MM.1S (cell line): ENCODE results near the gene CLEC6A.

Experiments used
- EZH2 ChIP-seq: fragments of 300-600 bp; sonication (generic); optimal IDR thresholded peaks from 2 replicates; pipeline ENCODE3; 2017; ENCODE audit warnings: low read depth, mild to moderate bottlenecking, antibody characterized with exemption, low read length, mixed read lengths
- TF ChIP-seq, protein P1 (sequence below): fragments of 300-600 bp; sonication (generic); IDR thresholded peaks from 2 replicates; pipeline ENCODE4 v1.5.1; 2016; ENCODE audit warnings: antibody characterized with exemption, low read length, mixed read lengths

- TF ChIP-seq, protein P1, sequence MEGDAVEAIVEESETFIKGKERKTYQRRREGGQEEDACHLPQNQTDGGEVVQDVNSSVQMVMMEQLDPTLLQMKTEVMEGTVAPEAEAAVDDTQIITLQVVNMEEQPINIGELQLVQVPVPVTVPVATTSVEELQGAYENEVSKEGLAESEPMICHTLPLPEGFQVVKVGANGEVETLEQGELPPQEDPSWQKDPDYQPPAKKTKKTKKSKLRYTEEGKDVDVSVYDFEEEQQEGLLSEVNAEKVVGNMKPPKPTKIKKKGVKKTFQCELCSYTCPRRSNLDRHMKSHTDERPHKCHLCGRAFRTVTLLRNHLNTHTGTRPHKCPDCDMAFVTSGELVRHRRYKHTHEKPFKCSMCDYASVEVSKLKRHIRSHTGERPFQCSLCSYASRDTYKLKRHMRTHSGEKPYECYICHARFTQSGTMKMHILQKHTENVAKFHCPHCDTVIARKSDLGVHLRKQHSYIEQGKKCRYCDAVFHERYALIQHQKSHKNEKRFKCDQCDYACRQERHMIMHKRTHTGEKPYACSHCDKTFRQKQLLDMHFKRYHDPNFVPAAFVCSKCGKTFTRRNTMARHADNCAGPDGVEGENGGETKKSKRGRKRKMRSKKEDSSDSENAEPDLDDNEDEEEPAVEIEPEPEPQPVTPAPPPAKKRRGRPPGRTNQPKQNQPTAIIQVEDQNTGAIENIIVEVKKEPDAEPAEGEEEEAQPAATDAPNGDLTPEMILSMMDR = no peak
- TF ChIP-seq EZH2 = no peak
Observed at GRCh38 chr12:8491646-8492530, 36.1 kb downstream of the CLEC6A start.
